GM12891 (cell line): Measurements from ENCODE around the gene SLC22A25. TPM values are rescaled to one million over a fixed set of nuclear protein-coding genes. Genes with fewer than 3 reads are reported as not detected.
A peak's percentile ranks its signal among the peaks of the same experiment; 100 is the strongest.

Source experiments
- DNase-seq: peaks from one replicate; pipeline ENCODE4 v3.0.0; 2011; ENCODE audit warnings: low spot score; ENCODE audit not compliant: insufficient read length
- FAIRE-seq: peaks from 2 replicates; lab custom pipeline; 2011; peaks lifted over from hg19 to GRCh38; lab: Jason Lieb, UNC
- PAX5 ChIP-seq: IDR thresholded peaks from 2 replicates; pipeline ENCODE4 v1.6.1; 2011; ENCODE audit warnings: low read length, moderate library complexity, mild to moderate bottlenecking; ENCODE audit not compliant: insufficient read depth, severe bottlenecking
- POLR2A ChIP-seq: IDR thresholded peaks from 2 replicates; pipeline ENCODE4 v1.6.1; 2011; ENCODE audit warnings: low read depth, low read length, control low read depth
- POLR2AphosphoS5 ChIP-seq: IDR thresholded peaks from 2 replicates; pipeline ENCODE4 v1.6.1; 2011; ENCODE audit warnings: low read depth, low read length, control low read depth
- POU2F2 ChIP-seq: IDR thresholded peaks from 2 replicates; pipeline ENCODE4 v1.6.1; 2011; ENCODE audit warnings: low read depth, mild to moderate bottlenecking, control low read depth, low read length, moderate library complexity
- SPI1 ChIP-seq: IDR thresholded peaks from 2 replicates; pipeline ENCODE4 v1.6.1; 2011; ENCODE audit warnings: low read depth, low read length, control low read depth
- TAF1 ChIP-seq: IDR thresholded peaks from 2 replicates; pipeline ENCODE4 v1.6.1; 2011; ENCODE audit warnings: low read depth, low read length, control low read depth
- polyA plus RNA-seq: library from polyadenylated mRNA; unstranded; fragments of >200 nt; gene quantifications from one replicate; pipeline ENCODE4 v1.2.1, GENCODE V29; 2012; ENCODE audit warnings: low read depth, missing spikeins, inconsistent platforms; ENCODE audit not compliant: missing spikeins

Gene SLC22A25
- not detected for polyA plus RNA-seq

DNA sequence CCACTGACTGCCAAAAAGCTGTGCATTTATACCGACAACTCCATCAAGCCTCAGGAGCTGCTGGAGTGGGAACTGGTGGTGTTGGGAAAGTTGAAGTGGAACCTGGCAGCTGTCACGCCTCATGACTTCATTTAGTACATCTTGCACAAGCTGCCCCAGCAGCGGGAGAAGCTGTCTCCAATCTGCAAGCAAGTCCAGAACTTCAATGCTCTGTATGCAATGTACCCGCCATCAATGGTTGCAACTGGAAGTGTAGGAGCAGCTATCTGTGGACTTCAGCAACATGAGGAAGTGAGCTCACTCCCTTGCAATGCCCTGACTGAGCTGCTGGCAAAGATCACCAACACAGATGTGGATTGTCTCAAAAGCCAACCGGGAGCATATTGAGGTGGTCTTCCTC lies at the start of gene SLC22A25:
Gene SLC22A25 (minus strand): TSS at position 67 of the 400 bp plus-strand sequence. CDS start 13,947 bp downstream, outside the sequence.
- FAIRE-seq (no peak), DNase-seq (no peak)
- no peak for TF ChIP-seq SPI1
- no peak for TF ChIP-seq POLR2AphosphoS5
- no peak for TF ChIP-seq PAX5
- TF ChIP-seq POU2F2 = no peak
- no peak for TF ChIP-seq POLR2A
- TF ChIP-seq TAF1 = no peak

GRCh38 chr11:63290285-63290684 lies 46.9 kb upstream of the SLC22A25 start:
- DNase-seq (no peak), FAIRE-seq (no peak)
- no peak for TF ChIP-seq POLR2AphosphoS5
- TF ChIP-seq SPI1 = no peak

GRCh38 chr11:63289658-63290057 lies 46.3 kb upstream of the SLC22A25 start:
- FAIRE-seq = no peak
- no peak for DNase-seq
- TF ChIP-seq POLR2A (no peak), POLR2AphosphoS5 (no peak), SPI1 (no peak), POU2F2 (no peak), TAF1 (no peak), PAX5 (no peak)

GRCh38 chr11:63282579-63282978 lies 39.2 kb upstream of the SLC22A25 start:
- FAIRE-seq (no peak), DNase-seq (no peak)
- TF ChIP-seq TAF1 (no peak), POLR2AphosphoS5 (no peak), POLR2A (no peak), POU2F2 (no peak), PAX5 (no peak), SPI1 (no peak)

GRCh38 chr11:63280920-63281319 lies 37.5 kb upstream of the SLC22A25 start:
- no peak for TF ChIP-seq SPI1
- TF ChIP-seq TAF1 = no peak
- no peak for TF ChIP-seq POLR2A
- no peak for TF ChIP-seq POU2F2
- TF ChIP-seq POLR2AphosphoS5 = no peak
- no peak for TF ChIP-seq PAX5
- FAIRE-seq = no peak
- DNase-seq = no peak

- DNase-seq (peak; percentile 1), FAIRE-seq (peak; percentile 23)
- no peak for TF ChIP-seq PAX5
- TF ChIP-seq POLR2AphosphoS5 = no peak
- TF ChIP-seq POLR2A = no peak
- no peak for TF ChIP-seq SPI1
- TF ChIP-seq TAF1 = no peak
- no peak for TF ChIP-seq POU2F2
Measured at GRCh38 chr11:63277345-63277943, 34.0 kb upstream of the SLC22A25 start.

- no peak for TF ChIP-seq TAF1
- TF ChIP-seq POU2F2 = no peak
- no peak for FAIRE-seq
- DNase-seq = no peak
Measured at GRCh38 chr11:63274776-63275175, 31.4 kb upstream of the SLC22A25 start.

- TF ChIP-seq POLR2AphosphoS5 (no peak), POLR2A (no peak), POU2F2 (no peak), PAX5 (no peak), SPI1 (no peak), TAF1 (no peak)
- DNase-seq (no peak), FAIRE-seq (no peak)
Measured at GRCh38 chr11:63273685-63274084, 30.3 kb upstream of the SLC22A25 start.

- no peak for TF ChIP-seq POU2F2
- TF ChIP-seq POLR2AphosphoS5 = no peak
- no peak for TF ChIP-seq PAX5
- no peak for TF ChIP-seq TAF1
- no peak for TF ChIP-seq SPI1
- DNase-seq (no peak), FAIRE-seq (no peak)
Measured at GRCh38 chr11:63262547-63262946, 19.1 kb upstream of the SLC22A25 start.

GRCh38 chr11:63251312-63251711 lies 7.9 kb upstream of the SLC22A25 start:
- no peak for DNase-seq

More at GRCh38 chr11:63251312-63251711, 7.9 kb upstream of the SLC22A25 start:
- no peak for FAIRE-seq
- TF ChIP-seq POLR2A (no peak), SPI1 (no peak), POLR2AphosphoS5 (no peak), POU2F2 (no peak), PAX5 (no peak), TAF1 (no peak)
